ENCODE data around the gene ANGPTL5. TPM values are rescaled to one million over a fixed set of nuclear protein-coding genes. Genes with fewer than 3 reads are reported as not detected.

The ANGPTL5 gene
- polyA plus RNA-seq, 3 donors: not detected

DNA sequence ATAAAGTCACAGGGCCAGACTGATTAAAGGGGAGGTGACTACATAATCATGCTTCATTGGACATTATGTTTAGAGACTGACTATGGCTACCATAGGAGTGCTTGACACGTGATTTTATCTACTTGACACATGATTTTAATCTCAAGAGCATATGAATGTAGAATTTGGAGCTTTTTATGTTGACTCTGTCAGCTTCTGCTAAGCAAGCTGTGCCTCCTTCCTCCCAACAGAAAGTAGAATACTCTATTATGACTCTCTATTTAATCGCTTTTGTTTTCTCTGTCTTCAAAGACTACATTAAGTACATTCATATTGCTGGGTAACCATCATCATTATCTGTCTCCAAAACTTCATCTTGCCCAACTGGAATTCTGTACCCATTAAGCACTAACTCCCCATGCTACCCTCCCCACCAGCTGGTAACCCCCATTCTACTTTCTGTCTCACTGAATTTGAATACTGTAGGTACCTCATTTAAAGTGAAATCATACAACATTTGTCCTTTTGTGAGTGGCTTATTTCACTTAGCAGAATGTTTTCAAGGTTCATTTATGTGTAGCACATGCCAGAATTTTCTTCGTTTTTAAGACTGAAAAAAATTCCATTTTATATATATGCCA lies 24.7 kb upstream of the ANGPTL5 start:
- Histone ChIP-seq H3K4me3 (replicated peaks in 1 of 3; ENCODE audit: low read depth in 2 of 3, low read length in 3 of 3) (no peak overlapping the region), H3K9ac (ENCODE audit: insufficient read depth, low read length, poor library complexity, severe bottlenecking) (no peak overlapping the region), H3K4me2 (replicated peaks; ENCODE audit: extremely low read depth, low read length, poor library complexity, severe bottlenecking) (no peak overlapping the region), H3K9me3 (replicated peaks in 1 of 2; ENCODE audit: control insufficient read depth in 1 of 2, insufficient read depth in 1 of 2, low read length in 2 of 2) (no peaks in the 10 kb centered on the region), H3K79me2 (ENCODE audit: insufficient read depth, low read length) (no peaks in the 10 kb centered on the region), H2AFZ (ENCODE audit: insufficient read depth, low read depth, low read length, poor library complexity, severe bottlenecking) (no peak overlapping the region), H3K27me3 (ENCODE audit: control insufficient read depth in 2 of 2, insufficient read depth in 2 of 2, low read length in 2 of 2) (no peaks in the 10 kb centered on the region), H4K20me1 (ENCODE audit: insufficient read depth, low read length) (no peaks in the 10 kb centered on the region), H3K4me1 (ENCODE audit: control insufficient read depth in 1 of 2, insufficient read depth in 2 of 2, low read length in 2 of 2) (no peaks in the 10 kb centered on the region), H3K36me3 (replicated peaks in 1 of 2; ENCODE audit: control insufficient read depth in 1 of 2, insufficient read depth in 2 of 2, low read length in 2 of 2) (no peaks in the 10 kb centered on the region), H3K27ac (ENCODE audit: low read depth in 1 of 2, low read length in 2 of 2) (no peak overlapping the region)
- no peak for DNase-seq
- H3K36me3 Mint-ChIP-seq: no peaks in the 10 kb centered on the region
- TF ChIP-seq CTCF (IDR thresholded peaks at IDR 0.05): no peak
- peaks cover 0 to 3% (median 0%) of the 10 kb centered on the region in 3 donors for H3K27me3 Mint-ChIP-seq (ENCODE audit: low read depth in 3 of 3)
- WGBS (ENCODE audit: insufficient coverage): 100% methylated on average over 1 of the region's 3 CpGs
- H3K4me3 Mint-ChIP-seq: no peak overlapping the region
- no peaks in the 10 kb centered on the region for H3K4me1 Mint-ChIP-seq
- intact Hi-C loops (cut with micrococcal nuclease): no loop called here
- H3K9me3 Mint-ChIP-seq: peaks cover 0 to under 1% (median 0%) of the 10 kb centered on the region in 7 donors
- peak overlapping the region in 1 of 7 donors; percentile 4 for H3K27ac Mint-ChIP-seq

DNA sequence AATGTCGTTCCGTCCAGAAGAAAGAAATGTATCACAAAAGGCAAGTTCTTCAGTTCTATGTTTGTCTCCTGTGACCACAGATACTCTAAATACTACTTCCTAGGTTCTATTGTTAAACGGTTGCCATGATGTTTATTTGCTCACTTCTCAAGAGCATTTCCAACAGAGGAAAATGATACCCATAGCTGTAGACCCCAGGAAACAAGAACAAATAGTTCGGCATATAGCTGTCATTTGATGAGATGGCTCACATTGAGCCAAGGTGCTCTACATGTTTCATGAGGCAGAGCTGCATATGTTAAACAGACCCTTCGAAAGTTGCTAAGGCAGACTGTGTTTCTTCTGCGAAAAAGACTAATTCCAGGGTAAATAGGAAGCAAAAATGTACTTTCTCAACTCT lies 15.4 kb upstream of the ANGPTL5 start:
- no peak for TF ChIP-seq CTCF (IDR thresholded peaks at IDR 0.05)
- H3K27ac Mint-ChIP-seq: no peak overlapping the region
- no peaks in the 10 kb centered on the region for H3K4me1 ChIP-seq (ENCODE audit: control insufficient read depth in 1 of 2, insufficient read depth in 2 of 2, low read length in 2 of 2)

More for the DNA sequence above, 15.4 kb upstream of the ANGPTL5 start:
- DNase-seq: no peak
- no peaks in the 10 kb centered on the region for H3K4me1 Mint-ChIP-seq
- H3K9me3 ChIP-seq (replicated peaks in 1 of 2; ENCODE audit: control insufficient read depth in 1 of 2, insufficient read depth in 1 of 2, low read length in 2 of 2): no peaks in the 10 kb centered on the region
- H3K4me3 ChIP-seq (replicated peaks in 1 of 3; ENCODE audit: low read depth in 2 of 3, low read length in 3 of 3): no peak overlapping the region
- no peaks in the 10 kb centered on the region for H3K27me3 ChIP-seq (ENCODE audit: control insufficient read depth in 2 of 2, insufficient read depth in 2 of 2, low read length in 2 of 2)
- no peak overlapping the region for H3K9ac ChIP-seq (ENCODE audit: insufficient read depth, low read length, poor library complexity, severe bottlenecking)
- no peaks in the 10 kb centered on the region for H3K79me2 ChIP-seq (ENCODE audit: insufficient read depth, low read length)
- no peak overlapping the region for H2AFZ ChIP-seq (ENCODE audit: insufficient read depth, low read depth, low read length, poor library complexity, severe bottlenecking)
- 69% methylated on average over 3 of the region's 6 CpGs for WGBS (ENCODE audit: insufficient coverage)
- no peak overlapping the region for H3K4me3 Mint-ChIP-seq
- intact Hi-C loops (cut with micrococcal nuclease): no loop called here
- no peaks in the 10 kb centered on the region for H4K20me1 ChIP-seq (ENCODE audit: insufficient read depth, low read length)
- H3K27me3 Mint-ChIP-seq (ENCODE audit: low read depth in 3 of 3): no peaks in the 10 kb centered on the region
- H3K27ac ChIP-seq (ENCODE audit: low read depth in 1 of 2, low read length in 2 of 2): no peak overlapping the region
- H3K4me2 ChIP-seq (replicated peaks; ENCODE audit: extremely low read depth, low read length, poor library complexity, severe bottlenecking): no peak overlapping the region
- no peaks in the 10 kb centered on the region for H3K36me3 ChIP-seq (replicated peaks in 1 of 2; ENCODE audit: control insufficient read depth in 1 of 2, insufficient read depth in 2 of 2, low read length in 2 of 2)
- no peaks in the 10 kb centered on the region for H3K36me3 Mint-ChIP-seq
- peaks cover 0 to 7% (median 1%) of the 10 kb centered on the region in 7 donors for H3K9me3 Mint-ChIP-seq
